ENCODE measurements around the gene NOS1AP.

DNA sequence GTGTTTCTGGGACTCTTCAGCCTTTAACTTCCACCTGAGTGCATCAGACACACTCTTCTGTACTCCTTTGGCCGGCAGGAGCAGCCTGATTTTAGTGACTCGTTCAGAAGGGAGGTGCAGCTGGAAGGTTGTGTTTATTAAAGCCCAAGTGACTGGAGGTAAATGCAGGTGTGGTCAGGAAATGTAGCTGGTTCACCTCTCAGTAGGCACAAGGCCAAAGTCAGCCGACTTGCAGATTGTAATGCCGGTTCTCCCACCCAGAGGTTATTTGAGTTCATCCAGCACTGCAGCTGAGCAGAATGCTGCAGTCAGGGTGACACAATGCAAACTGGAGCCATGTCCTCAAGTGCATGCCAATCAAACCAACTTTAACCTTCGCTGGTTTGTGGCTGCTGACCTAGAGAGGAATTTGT lies 215.7 kb downstream of the NOS1AP start:
- TF ChIP-seq CTCF (IDR thresholded peaks at IDR 0.05) (peak in 2 of 5 experiments; percentile 12 to 42), EP300 (IDR thresholded peaks at IDR 0.05; ENCODE audit: low read depth) (no peak), POLR2AphosphoS5 (IDR thresholded peaks at IDR 0.05) (peak in 2 of 3 donors; percentile 51 to 53)

All from transverse colon (tissue), 4 donors.